Endodermal cell (in vitro differentiated cells): Measurements from ENCODE around the gene SLC7A9. TPM values are rescaled to one million over a fixed set of nuclear protein-coding genes. Genes with fewer than 3 reads are reported as not detected.

Experiments
- DNase-seq: peaks from one replicate; pipeline ENCODE4 v3.0.0-alpha.2; 2017
- H3K27ac ChIP-seq: 2 replicates; pipeline ENCODE4 v1.5.1; 2013; ENCODE audit warnings: mild to moderate bottlenecking, low read depth, low read length, moderate library complexity
- H3K27me3 ChIP-seq: 2 replicates; pipeline ENCODE4 v1.6.1; 2013; ENCODE audit warnings: mild to moderate bottlenecking, low read length, moderate library complexity; ENCODE audit not compliant: insufficient read depth, control insufficient read depth, poor library complexity, severe bottlenecking
- H3K36me3 ChIP-seq: 2 replicates; pipeline ENCODE4 v1.7.0; 2013; ENCODE audit warnings: mild to moderate bottlenecking, low read length, moderate library complexity; ENCODE audit not compliant: control insufficient read depth, insufficient read depth
- H3K4me1 ChIP-seq: one replicate; pipeline ENCODE4 v1.7.0; 2013; ENCODE audit warnings: low read length; ENCODE audit not compliant: control insufficient read depth, insufficient read depth
- H3K4me3 ChIP-seq: 2 replicates; pipeline ENCODE4 v1.5.1; 2013; ENCODE audit warnings: mild to moderate bottlenecking, low read length, moderate library complexity
- H3K9ac ChIP-seq: 2 replicates; pipeline ENCODE4 v1.6.1; 2013; ENCODE audit warnings: mild to moderate bottlenecking, low read length, moderate library complexity; ENCODE audit not compliant: poor library complexity, severe bottlenecking; ENCODE audit errors: extremely low read depth
- H3K9me3 ChIP-seq: 2 replicates; pipeline ENCODE4 v1.6.1; 2013; ENCODE audit warnings: mild to moderate bottlenecking, low read length, moderate library complexity; ENCODE audit not compliant: control insufficient read depth
- H3K27ac Mint-ChIP-seq: 2 replicates; pipeline ENCODE4 v1.8.0; 2020; ENCODE audit warnings: mixed read lengths
- H3K27me3 Mint-ChIP-seq: 2 replicates; pipeline ENCODE4 v1.8.0; 2021; ENCODE audit warnings: mild to moderate bottlenecking, mixed read lengths; ENCODE audit not compliant: insufficient read depth
- H3K36me3 Mint-ChIP-seq: 2 replicates; pipeline ENCODE4 v1.8.0; 2020; ENCODE audit warnings: low read depth, mixed read lengths
- H3K4me1 Mint-ChIP-seq: 2 replicates; pipeline ENCODE4 v1.8.0; 2020; ENCODE audit warnings: mixed read lengths
- H3K4me3 Mint-ChIP-seq: 2 replicates; pipeline ENCODE4 v1.8.0; 2020; ENCODE audit warnings: mild to moderate bottlenecking, moderate library complexity, mixed read lengths
- H3K9me3 Mint-ChIP-seq: 2 replicates; pipeline ENCODE4 v1.8.0; 2020; ENCODE audit warnings: mild to moderate bottlenecking, mixed read lengths
- WGBS, 2 experiments: methylation state at CpG; one replicate each; pipeline versions ENCODE4 v1.1.5 to v1.1.7; 2013; ENCODE audit warnings: missing lambda C conversion rate in 2 of 2, mixed read lengths in 1 of 2; ENCODE audit not compliant: insufficient coverage in 1 of 2, insufficient read length in 1 of 2; 5-methylcytosine and 5-hydroxymethylcytosine counted together
- total RNA-seq, 2 donors: library from RNA; stranded (reverse); fragmentation: NEBNext Ultra II Directional in 1 of 2; extraction: Animal tissue kit (Norgen Biotek cat#: 25700) in 1 of 2; gene quantifications; 2 replicates in 1 of 2; 3 replicates in 1 of 2; pipeline ENCODE4 v1.2.1, GENCODE V29; 2021
- TF ChIP-seq, protein P1 (sequence below): fragments of 200-600 bp; sonication (generic); conservative IDR thresholded peaks from 2 replicates; pipeline ENCODE4 v1.5.0; 2021; ENCODE audit warnings: antibody characterized with exemption, mild to moderate bottlenecking

The SLC7A9 gene
- total RNA-seq, 2 donors from 2014 or later = 0.18 TPM; not detected in 1

DNA sequence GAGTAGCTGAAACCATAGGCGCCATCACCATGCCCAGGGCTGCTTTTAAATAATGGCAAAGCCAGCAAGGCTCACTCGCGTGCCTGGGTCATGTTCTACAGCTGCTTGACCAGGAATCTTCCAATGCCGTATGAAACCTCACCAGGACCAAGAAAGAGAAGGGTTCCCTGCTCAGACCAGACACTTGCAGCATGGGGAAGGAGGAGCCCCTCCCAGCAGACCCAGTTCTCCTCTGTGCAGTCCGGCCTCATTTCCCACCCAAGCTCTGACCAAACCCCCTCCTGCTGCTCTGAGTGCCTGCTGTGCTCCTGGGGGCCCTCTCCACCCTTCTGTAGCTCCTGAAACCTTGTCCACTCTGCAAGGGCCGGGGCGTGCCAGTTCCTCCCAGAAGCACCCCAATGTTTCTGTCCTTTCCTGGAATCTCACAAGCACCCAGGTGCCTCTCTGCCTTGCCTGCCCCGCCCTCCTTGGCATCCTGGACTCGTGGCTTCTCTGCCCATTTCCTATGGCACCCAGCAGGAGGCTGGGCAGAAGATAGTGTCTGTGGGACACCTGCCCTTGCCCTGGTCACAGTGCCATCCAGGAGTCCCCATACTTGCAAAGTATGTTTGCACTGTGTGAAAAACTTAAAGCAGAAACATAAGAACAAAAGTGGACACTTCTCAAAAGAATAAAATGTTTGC, 6.8 kb upstream of the SLC7A9 start:
- H3K36me3 Mint-ChIP-seq = peaks cover 18% of the 10 kb centered on the region
- 90 to 91% methylated on average over 8 to 9 of the region's 9 CpGs for WGBS, 2 experiments

DNA sequence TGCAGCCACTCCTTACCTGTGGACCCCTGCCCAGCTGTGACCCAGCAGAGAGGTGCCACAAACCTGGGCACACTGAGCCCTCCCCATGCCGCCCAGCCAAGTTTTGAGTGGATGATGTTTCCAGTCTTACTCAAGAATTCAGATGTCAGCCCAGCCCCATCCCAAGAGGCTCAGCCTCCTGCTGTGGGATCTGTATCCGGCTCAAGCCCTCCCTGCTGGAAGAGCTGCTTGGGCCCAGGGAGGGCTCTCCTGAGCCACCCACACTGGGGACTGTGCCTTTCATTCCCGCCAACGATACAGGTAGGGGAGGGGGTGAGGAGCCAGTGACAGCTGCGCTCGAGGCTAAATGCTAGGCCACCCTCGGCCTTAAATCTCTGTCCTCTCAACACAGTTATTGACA, 5.9 kb upstream of the SLC7A9 start:
- peaks cover 6% of the 10 kb centered on the region for H3K4me1 Mint-ChIP-seq
- no peaks in the 10 kb centered on the region for H3K9me3 ChIP-seq

More for the DNA sequence above, 6.8 kb upstream of the SLC7A9 start:
- H3K4me1 Mint-ChIP-seq = peaks cover 4% of the 10 kb centered on the region
- TF ChIP-seq, protein P1, sequence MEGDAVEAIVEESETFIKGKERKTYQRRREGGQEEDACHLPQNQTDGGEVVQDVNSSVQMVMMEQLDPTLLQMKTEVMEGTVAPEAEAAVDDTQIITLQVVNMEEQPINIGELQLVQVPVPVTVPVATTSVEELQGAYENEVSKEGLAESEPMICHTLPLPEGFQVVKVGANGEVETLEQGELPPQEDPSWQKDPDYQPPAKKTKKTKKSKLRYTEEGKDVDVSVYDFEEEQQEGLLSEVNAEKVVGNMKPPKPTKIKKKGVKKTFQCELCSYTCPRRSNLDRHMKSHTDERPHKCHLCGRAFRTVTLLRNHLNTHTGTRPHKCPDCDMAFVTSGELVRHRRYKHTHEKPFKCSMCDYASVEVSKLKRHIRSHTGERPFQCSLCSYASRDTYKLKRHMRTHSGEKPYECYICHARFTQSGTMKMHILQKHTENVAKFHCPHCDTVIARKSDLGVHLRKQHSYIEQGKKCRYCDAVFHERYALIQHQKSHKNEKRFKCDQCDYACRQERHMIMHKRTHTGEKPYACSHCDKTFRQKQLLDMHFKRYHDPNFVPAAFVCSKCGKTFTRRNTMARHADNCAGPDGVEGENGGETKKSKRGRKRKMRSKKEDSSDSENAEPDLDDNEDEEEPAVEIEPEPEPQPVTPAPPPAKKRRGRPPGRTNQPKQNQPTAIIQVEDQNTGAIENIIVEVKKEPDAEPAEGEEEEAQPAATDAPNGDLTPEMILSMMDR = no peak
- no peak overlapping the region for H3K27ac ChIP-seq
- no peak overlapping the region for H3K9ac ChIP-seq
- H3K4me3 ChIP-seq = no peak overlapping the region
- no peak for DNase-seq
- no peaks in the 10 kb centered on the region for H3K4me1 ChIP-seq
- no peaks in the 10 kb centered on the region for H3K27me3 Mint-ChIP-seq
- H3K4me3 Mint-ChIP-seq = no peak overlapping the region
- no peaks in the 10 kb centered on the region for H3K9me3 Mint-ChIP-seq
- H3K27ac Mint-ChIP-seq = no peak overlapping the region
- H3K9me3 ChIP-seq = no peaks in the 10 kb centered on the region
- H3K36me3 ChIP-seq = peaks cover 5% of the 10 kb centered on the region
- H3K27me3 ChIP-seq = no peaks in the 10 kb centered on the region

DNA sequence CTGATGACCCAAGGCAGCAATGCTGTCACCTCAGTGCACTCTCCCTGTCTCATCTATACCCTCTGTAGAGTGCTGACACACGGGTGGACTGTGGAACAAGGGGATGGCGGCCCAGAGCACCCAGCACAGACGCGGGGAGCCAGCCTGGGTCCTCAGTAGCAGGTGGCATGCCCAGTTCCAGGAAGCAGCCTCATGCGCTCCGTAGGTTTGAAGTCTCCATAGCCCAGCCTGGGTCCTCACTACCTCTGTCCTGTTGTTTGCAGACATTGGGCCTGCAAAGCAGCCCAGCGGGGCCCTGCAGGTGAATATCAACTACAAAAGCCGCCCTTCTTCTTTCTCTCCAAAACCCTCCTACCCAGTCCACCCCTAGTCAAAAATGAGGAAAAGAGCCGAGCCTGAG, 5.0 kb upstream of the SLC7A9 start:
- H3K27ac Mint-ChIP-seq = no peak overlapping the region
- H3K4me3 Mint-ChIP-seq = no peak overlapping the region
- H3K36me3 Mint-ChIP-seq = peaks cover 12% of the 10 kb centered on the region
- no peak overlapping the region for H3K9ac ChIP-seq
- no peaks in the 10 kb centered on the region for H3K27me3 Mint-ChIP-seq
- peaks cover 8% of the 10 kb centered on the region for H3K4me1 Mint-ChIP-seq
- no peak overlapping the region for H3K4me3 ChIP-seq
- 87 to 97% methylated on average over 6 to 9 of the region's 9 CpGs for WGBS, 2 experiments
- DNase-seq = no peak
- H3K27ac ChIP-seq = no peak overlapping the region
- no peaks in the 10 kb centered on the region for H3K27me3 ChIP-seq
- H3K9me3 ChIP-seq = no peaks in the 10 kb centered on the region
- no peaks in the 10 kb centered on the region for H3K4me1 ChIP-seq
- H3K36me3 ChIP-seq = peaks cover 5% of the 10 kb centered on the region
- TF ChIP-seq, protein P1 = no peak
- no peaks in the 10 kb centered on the region for H3K9me3 Mint-ChIP-seq

More for the DNA sequence above, 5.9 kb upstream of the SLC7A9 start:
- Mint-ChIP-seq H3K36me3 (peaks cover 15% of the 10 kb centered on the region), H3K27me3 (no peaks in the 10 kb centered on the region), H3K9me3 (no peaks in the 10 kb centered on the region), H3K27ac (no peak overlapping the region), H3K4me3 (no peak overlapping the region)
- H3K27me3 ChIP-seq = no peaks in the 10 kb centered on the region
- no peaks in the 10 kb centered on the region for H3K4me1 ChIP-seq
- H3K27ac ChIP-seq = no peak overlapping the region
- no peak overlapping the region for H3K9ac ChIP-seq
- 60 to 80% methylated on average over 2 to 7 of the region's 7 CpGs for WGBS, 2 experiments
- DNase-seq = peak; percentile 58
- TF ChIP-seq, protein P1 = no peak
- H3K4me3 ChIP-seq = no peak overlapping the region
- H3K36me3 ChIP-seq = peaks cover 5% of the 10 kb centered on the region
